Stomach (tissue), 4 donors: Measurements from ENCODE around the gene MRPL2.

Source experiments
- CTCF ChIP-seq, 7 experiments: fragments of 450-650 bp in 4 of 7; fragments of 200-600 bp in 3 of 7; sonication (generic) in 3 of 7; IDR thresholded peaks; one replicate each; pipeline ENCODE4 v1.5.1; 2016 to 2019; ENCODE audit warnings: antibody characterized with exemption in 7 of 7, control low read depth in 2 of 7, mild to moderate bottlenecking in 1 of 7
- POLR2AphosphoS5 ChIP-seq, 3 donors: sonication (generic); formaldehyde crosslinking; IDR thresholded peaks; one replicate each; pipeline ENCODE4 v1.6.1; 2016; ENCODE audit warnings: antibody characterized with exemption in 3 of 3

GRCh38 chr6:43024436-43024835 lies 34.8 kb downstream of the MRPL2 start:
- TF ChIP-seq CTCF (IDR thresholded peaks at IDR 0.05) (no peak), POLR2AphosphoS5 (IDR thresholded peaks at IDR 0.05) (no peak)
